H1 (cell line): ENCODE measurements around the gene GNB1L. TPM values are rescaled to one million over a fixed set of nuclear protein-coding genes. Genes with fewer than 3 reads are reported as not detected.

ENCODE experiments used
- CTCF ChIA-PET: fragments of 300-600 bp; sonication (Branson Sonifier 250); formaldehyde crosslinking; loops from one replicate; lab custom pipeline; 2021; ENCODE audit not compliant: partially characterized antibody; lab: Charles Lee
- POLR2A ChIA-PET: fragments of 300-600 bp; sonication (Branson Sonifier 250); formaldehyde crosslinking; loops from one replicate; lab custom pipeline; 2021; ENCODE audit warnings: inconsistent platforms; ENCODE audit not compliant: partially characterized antibody; lab: Charles Lee
- DNase-seq, 2 experiments: peaks; one replicate each; pipeline versions ENCODE4 v3.0.0 to v3.0.0-alpha.2; 2010 to 2022; ENCODE audit warnings: low spot score in 2 of 2, low read depth in 1 of 2, mixed read lengths in 1 of 2
- FAIRE-seq: peaks from 2 replicates; lab custom pipeline; 2011; peaks lifted over from hg19 to GRCh38; lab: Jason Lieb, UNC
- H2AFZ ChIP-seq: 2 replicates; pipeline ENCODE4 v1.8.1; 2012; ENCODE audit warnings: low read length, inconsistent platforms
- H2AK5ac ChIP-seq: 2 replicates; pipeline ENCODE4 v1.6.1; 2013; ENCODE audit warnings: low read depth, low read length
- H2BK120ac ChIP-seq: replicated peaks from 2 replicates; pipeline ENCODE3; 2013; ENCODE audit warnings: low read depth, low read length, inconsistent platforms
- H2BK12ac ChIP-seq: 2 replicates; pipeline ENCODE4 v1.6.1; 2013; ENCODE audit warnings: low read depth, low read length
- H2BK15ac ChIP-seq: 2 replicates; pipeline ENCODE4 v1.6.1; 2013; ENCODE audit warnings: low read length
- H2BK20ac ChIP-seq: 2 replicates; pipeline ENCODE4 v1.6.1; 2013; ENCODE audit warnings: low read length
- H2BK5ac ChIP-seq: 2 replicates; pipeline ENCODE4 v1.6.1; 2013; ENCODE audit warnings: low read depth, low read length
- H3K14ac ChIP-seq: 2 replicates; pipeline ENCODE4 v1.6.1; 2013; ENCODE audit warnings: inconsistent platforms; ENCODE audit not compliant: insufficient read length
- H3K18ac ChIP-seq: 2 replicates; pipeline ENCODE4 v1.6.1; 2013; ENCODE audit warnings: low read length; ENCODE audit errors: extremely low read depth
- H3K23ac ChIP-seq: 2 replicates; pipeline ENCODE4 v1.6.1; 2013; ENCODE audit warnings: inconsistent platforms; ENCODE audit not compliant: insufficient read length
- H3K23me2 ChIP-seq: 2 replicates; pipeline ENCODE4 v1.6.1; 2013; ENCODE audit warnings: low read depth, low read length
- H3K27ac ChIP-seq: 2 replicates; pipeline ENCODE4 v1.6.1; 2011; ENCODE audit warnings: low read depth, low read length, inconsistent platforms
- H3K27me3 ChIP-seq, 4 experiments: replicated peaks in 1 of 4; 1 replicate in 1 of 4; 2 replicates in 3 of 4; pipeline versions ENCODE4 v1.6.1 to v1.8.1; 2011 to 2013; ENCODE audit warnings: low read length in 3 of 4, mild to moderate bottlenecking in 3 of 4, inconsistent platforms in 2 of 4, mixed read lengths in 2 of 4, moderate library complexity in 1 of 4; ENCODE audit not compliant: control insufficient read depth in 3 of 4, insufficient read depth in 3 of 4; ENCODE audit errors: extremely low read depth in 1 of 4
- H3K36me3 ChIP-seq, 4 experiments: 2 replicates each; pipeline versions ENCODE4 v1.6.1 to v1.8.1; 2011 to 2013; ENCODE audit warnings: mild to moderate bottlenecking in 4 of 4, low read length in 3 of 4, moderate library complexity in 2 of 4, control low read depth in 1 of 4, inconsistent platforms in 1 of 4; ENCODE audit not compliant: insufficient read depth in 4 of 4, control insufficient read depth in 2 of 4
- H3K4ac ChIP-seq: replicated peaks from 2 replicates; pipeline ENCODE3; 2013; ENCODE audit warnings: low read length, low read depth, mixed read lengths, inconsistent platforms; ENCODE audit not compliant: insufficient read length
- H3K4me1 ChIP-seq, 4 experiments: replicated peaks in 1 of 4; 1 replicate in 1 of 4; 2 replicates in 3 of 4; pipeline versions ENCODE4 v1.6.1 to v1.8.1; 2011 to 2013; ENCODE audit warnings: low read length in 3 of 4, inconsistent platforms in 2 of 4, mixed read lengths in 1 of 4; ENCODE audit not compliant: insufficient read depth in 4 of 4, control insufficient read depth in 3 of 4
- H3K4me2 ChIP-seq, 2 experiments: 2 replicates each; pipeline versions ENCODE4 v1.6.1 to v1.8.1; 2011 to 2013; ENCODE audit warnings: low read depth in 2 of 2, low read length in 2 of 2, control low read depth in 1 of 2, inconsistent platforms in 1 of 2, mild to moderate bottlenecking in 1 of 2; ENCODE audit not compliant: insufficient read depth in 1 of 2
- H3K4me3 ChIP-seq, 4 experiments: fragments of 200-600, 300-600 bp in 1 of 4; sonication (generic), shearing (Covaris generic), sonication (Bioruptor Twin) in 1 of 4; 2 replicates each; pipeline versions ENCODE4 v1.5.1 to v1.8.1; 2011 to 2016; ENCODE audit warnings: low read length in 4 of 4, low read depth in 3 of 4, control low read depth in 2 of 4, inconsistent platforms in 2 of 4, mild to moderate bottlenecking in 2 of 4, mixed read lengths in 1 of 4, moderate library complexity in 1 of 4; ENCODE audit not compliant: insufficient read depth in 2 of 4; ENCODE audit errors: extremely low read depth in 1 of 4
- H3K56ac ChIP-seq: replicated peaks from 2 replicates; pipeline ENCODE3; 2013; ENCODE audit warnings: low read depth, mild to moderate bottlenecking, mixed read lengths, low read length, inconsistent platforms; ENCODE audit not compliant: insufficient read length
- H3K79me1 ChIP-seq: 2 replicates; pipeline ENCODE4 v1.6.1; 2013; ENCODE audit warnings: low read depth, low read length, control low read depth
- H3K79me2 ChIP-seq, 2 experiments: 2 replicates each; pipeline versions ENCODE4 v1.6.1 to v1.8.1; 2012 to 2013; ENCODE audit warnings: low read length in 2 of 2, mild to moderate bottlenecking in 2 of 2, inconsistent platforms in 1 of 2; ENCODE audit not compliant: insufficient read depth in 2 of 2, control insufficient read depth in 1 of 2
- H3K9ac ChIP-seq, 4 experiments: replicated peaks in 1 of 4; 1 replicate in 1 of 4; 2 replicates in 3 of 4; pipeline versions ENCODE4 v1.6.1 to v1.8.1; 2011 to 2013; ENCODE audit warnings: low read depth in 3 of 4, low read length in 3 of 4, control low read depth in 2 of 4, mild to moderate bottlenecking in 2 of 4, moderate library complexity in 2 of 4, inconsistent platforms in 1 of 4; ENCODE audit errors: extremely low read depth in 1 of 4
- H3K9me3 ChIP-seq, 2 experiments: 2 replicates each; pipeline versions ENCODE4 v1.6.1 to v1.8.1; 2012 to 2013; ENCODE audit warnings: mild to moderate bottlenecking in 2 of 2, moderate library complexity in 2 of 2, control low read depth in 1 of 2, inconsistent platforms in 1 of 2, low read depth in 1 of 2, low read length in 1 of 2, mixed read lengths in 1 of 2; ENCODE audit not compliant: insufficient read depth in 2 of 2
- H4K20me1 ChIP-seq, 2 experiments: replicated peaks in 1 of 2; 2 replicates each; pipeline versions ENCODE3 to v1.8.1; 2011 to 2013; ENCODE audit warnings: inconsistent platforms in 2 of 2, low read length in 2 of 2, mild to moderate bottlenecking in 1 of 2; ENCODE audit not compliant: insufficient read depth in 2 of 2, control insufficient read depth in 1 of 2
- H4K5ac ChIP-seq: 2 replicates; pipeline ENCODE4 v1.6.1; 2013; ENCODE audit warnings: low read length, low read depth, mixed read lengths, inconsistent platforms; ENCODE audit not compliant: insufficient read length
- H4K8ac ChIP-seq: 2 replicates; pipeline ENCODE4 v1.8.0; 2013; ENCODE audit warnings: mild to moderate bottlenecking, moderate library complexity, low read length, inconsistent platforms; ENCODE audit not compliant: insufficient read depth; ENCODE audit errors: extremely low read depth
- H4K91ac ChIP-seq: replicated peaks from 2 replicates; pipeline ENCODE3; 2013; ENCODE audit warnings: low read length, mixed read lengths, inconsistent platforms; ENCODE audit not compliant: insufficient read length
- BCL11A ChIP-seq, 2 experiments: IDR thresholded peaks; one replicate each; pipeline ENCODE4 v1.6.1; 2011; ENCODE audit warnings: low read depth in 2 of 2, low read length in 2 of 2, mild to moderate bottlenecking in 2 of 2
- CHD1 ChIP-seq: IDR thresholded peaks from 2 replicates; pipeline ENCODE4 v1.6.1; 2012; ENCODE audit warnings: low read depth, low read length, improper control_type of control experiment
- KDM5A ChIP-seq: fragments of 200-600 bp; IDR thresholded peaks from 2 replicates; pipeline ENCODE4 v1.7.1; 2012; ENCODE audit warnings: mild to moderate bottlenecking, low read length, inconsistent platforms, mixed read lengths
- NANOG ChIP-seq: IDR thresholded peaks from 2 replicates; pipeline ENCODE4 v1.6.1; 2011; ENCODE audit warnings: low read length, low read depth, mild to moderate bottlenecking, inconsistent platforms; ENCODE audit not compliant: insufficient read depth, poor library complexity, severe bottlenecking
- NRF1 ChIP-seq: IDR thresholded peaks from 2 replicates; pipeline ENCODE4 v1.6.1; 2011; ENCODE audit warnings: mild to moderate bottlenecking, low read depth, low read length, improper control_type of control experiment
- POLR2A ChIP-seq, 2 experiments: IDR thresholded peaks; 1 replicate in 1 of 2; 2 replicates in 1 of 2; pipeline ENCODE4 v1.6.1; 2011; ENCODE audit warnings: low read depth in 2 of 2, low read length in 2 of 2, mild to moderate bottlenecking in 2 of 2; ENCODE audit errors: control extremely low read depth in 1 of 2
- RNF2 ChIP-seq: fragments of 200-900, 300-1000 bp; sonication (generic); IDR thresholded peaks from 2 replicates; pipeline ENCODE4 v1.7.1; 2016; ENCODE audit warnings: borderline replicate concordance, low read depth, mild to moderate bottlenecking, antibody characterized with exemption, low read length; ENCODE audit not compliant: poor library complexity, severe bottlenecking; ENCODE audit errors: missing control alignments
- RXRA ChIP-seq: IDR thresholded peaks from 2 replicates; pipeline ENCODE4 v1.6.1; 2011; ENCODE audit warnings: low read depth, mild to moderate bottlenecking, low read length, moderate library complexity; ENCODE audit not compliant: insufficient read depth
- SRF ChIP-seq: IDR thresholded peaks from 2 replicates; pipeline ENCODE4 v1.6.1; 2011; ENCODE audit warnings: mild to moderate bottlenecking, low read depth, low read length, moderate library complexity
- TAF7 ChIP-seq: optimal IDR thresholded peaks from 2 replicates; pipeline ENCODE3; 2011; ENCODE audit warnings: low read depth, mild to moderate bottlenecking, inconsistent platforms, low read length, moderate library complexity, borderline replicate concordance
- TBP ChIP-seq: IDR thresholded peaks from 2 replicates; pipeline ENCODE4 v1.6.1; 2011; ENCODE audit warnings: low read depth, low read length, improper control_type of control experiment
- ZNF274 ChIP-seq: IDR thresholded peaks from 2 replicates; pipeline ENCODE4 v1.7.0; 2012; ENCODE audit warnings: low read length, borderline replicate concordance; ENCODE audit errors: extremely low read depth
- polyA plus RNA-seq, 7 experiments: library from polyadenylated mRNA; depleted of rRNA in 3 of 7; stranded (reverse) in 5 of 7; unstranded in 2 of 7; fragments of >200 nt in 5 of 7; fragments of 200-250 nt in 2 of 7; gene quantifications; 1 replicate in 5 of 7; 2 replicates in 1 of 7; 4 replicates in 1 of 7; pipeline versions ENCODE4 v1.2.1 to v1.2.3, GENCODE V29; 2011 to 2013; ENCODE audit warnings: missing spikeins in 2 of 7, mixed read lengths in 2 of 7
- total RNA-seq: library from RNA; stranded (reverse); fragmentation: NEBNext Ultra II Directional; extraction: Animal tissue kit (Norgen Biotek cat#: 25700); gene quantifications from 2 replicates; pipeline ENCODE4 v1.2.1, GENCODE V29; 2021
- TF ChIP-seq, protein P1 (sequence below), 3 experiments: IDR thresholded peaks; 1 replicate in 2 of 3; 2 replicates in 1 of 3; pipeline versions ENCODE4 v1.5.1 to v1.6.1; 2011; ENCODE audit warnings: low read length in 3 of 3, mild to moderate bottlenecking in 3 of 3, inconsistent platforms in 2 of 3, low read depth in 1 of 3, moderate library complexity in 1 of 3; ENCODE audit not compliant: insufficient read depth in 1 of 3; ENCODE audit errors: control extremely low read depth in 1 of 3

The GNB1L gene
- total and polyA plus RNA-seq, 2 of the 8 experiments (the other 6 are each of a cell fraction or from before 2014, with no cell fraction given), result 14.0 to 15.6 TPM

DNA sequence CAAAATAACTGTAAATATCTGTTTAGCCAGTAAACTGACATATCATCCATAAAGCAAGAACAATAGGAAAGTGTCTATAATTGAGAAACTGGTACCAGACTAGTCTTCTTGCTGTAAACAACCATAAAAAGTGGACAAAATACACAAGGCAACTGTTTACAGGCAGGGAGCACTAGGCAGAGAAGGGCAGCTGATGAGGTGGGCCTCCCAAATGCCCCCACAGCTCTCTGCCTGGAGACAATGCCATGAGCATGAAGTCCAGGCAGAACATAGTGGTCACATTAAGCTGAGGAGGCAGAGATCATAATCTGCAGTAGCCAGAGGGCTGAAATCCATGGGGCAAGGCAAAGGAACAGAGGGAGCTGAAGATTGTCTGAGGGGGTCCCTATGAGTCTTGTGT, 63.4 kb downstream of the GNB1L start:
- FAIRE-seq, result no peak
- no peak overlapping the region for H3K14ac ChIP-seq
- POLR2A ChIA-PET, result no interaction called here
- no peak for TF ChIP-seq RNF2
- TF ChIP-seq TAF7, result no peak
- TF ChIP-seq SRF, result no peak
- TF ChIP-seq ZNF274, result no peak
- TF ChIP-seq POLR2A (IDR thresholded peaks at IDR 0.05; ENCODE audit: control extremely low read depth in 1 of 2, low read depth in 2 of 2, low read length in 2 of 2), result no peak
- no peak for TF ChIP-seq CHD1
- TF ChIP-seq NANOG, result no peak
- no peak for TF ChIP-seq BCL11A (IDR thresholded peaks at IDR 0.05; ENCODE audit: low read depth in 2 of 2, low read length in 2 of 2)
- no peak for TF ChIP-seq NRF1
- TF ChIP-seq, protein P1, sequence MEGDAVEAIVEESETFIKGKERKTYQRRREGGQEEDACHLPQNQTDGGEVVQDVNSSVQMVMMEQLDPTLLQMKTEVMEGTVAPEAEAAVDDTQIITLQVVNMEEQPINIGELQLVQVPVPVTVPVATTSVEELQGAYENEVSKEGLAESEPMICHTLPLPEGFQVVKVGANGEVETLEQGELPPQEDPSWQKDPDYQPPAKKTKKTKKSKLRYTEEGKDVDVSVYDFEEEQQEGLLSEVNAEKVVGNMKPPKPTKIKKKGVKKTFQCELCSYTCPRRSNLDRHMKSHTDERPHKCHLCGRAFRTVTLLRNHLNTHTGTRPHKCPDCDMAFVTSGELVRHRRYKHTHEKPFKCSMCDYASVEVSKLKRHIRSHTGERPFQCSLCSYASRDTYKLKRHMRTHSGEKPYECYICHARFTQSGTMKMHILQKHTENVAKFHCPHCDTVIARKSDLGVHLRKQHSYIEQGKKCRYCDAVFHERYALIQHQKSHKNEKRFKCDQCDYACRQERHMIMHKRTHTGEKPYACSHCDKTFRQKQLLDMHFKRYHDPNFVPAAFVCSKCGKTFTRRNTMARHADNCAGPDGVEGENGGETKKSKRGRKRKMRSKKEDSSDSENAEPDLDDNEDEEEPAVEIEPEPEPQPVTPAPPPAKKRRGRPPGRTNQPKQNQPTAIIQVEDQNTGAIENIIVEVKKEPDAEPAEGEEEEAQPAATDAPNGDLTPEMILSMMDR (IDR thresholded peaks at IDR 0.05; ENCODE audit: control extremely low read depth in 1 of 3, insufficient read depth in 1 of 3, low read depth in 1 of 3, low read length in 3 of 3), result no peak
- no peak for TF ChIP-seq RXRA
- no peak for TF ChIP-seq TBP
- no peak for TF ChIP-seq KDM5A

More for the DNA sequence above, 63.4 kb downstream of the GNB1L start:
- H3K36me3 ChIP-seq, result no peaks in the 10 kb centered on the region
- H3K27me3 ChIP-seq, result no peaks in the 10 kb centered on the region
- H3K79me1 ChIP-seq, result no peaks in the 10 kb centered on the region
- no peak for DNase-seq
- no peak overlapping the region for H2BK20ac ChIP-seq
- no peak overlapping the region for H3K27ac ChIP-seq
- no peaks in the 10 kb centered on the region for H3K4me1 ChIP-seq
- H2BK120ac ChIP-seq, result no peak overlapping the region
- no peaks in the 10 kb centered on the region for H3K23me2 ChIP-seq
- CTCF ChIA-PET, result interaction anchor here (0.9 to 1.9 kb wide), 5 partner anchors 10 to 119 kb away, joined by 3 to 12 read pairs (median 4); no protein-coding TSS in a partner anchor
- no peak overlapping the region for H2BK5ac ChIP-seq
- no peak overlapping the region for H3K56ac ChIP-seq
- H3K4ac ChIP-seq, result no peak overlapping the region
- no peak overlapping the region for H2BK15ac ChIP-seq
- peaks cover 0 to 7% of the 10 kb centered on the region in 2 experiments for H4K20me1 ChIP-seq
- no peak overlapping the region for H4K5ac ChIP-seq
- no peak overlapping the region for H4K91ac ChIP-seq
- no peak overlapping the region for H3K4me2 ChIP-seq
- H3K23ac ChIP-seq, result no peak overlapping the region
- no peak overlapping the region for H2AFZ ChIP-seq
- H3K4me3 ChIP-seq, result no peak overlapping the region
- H3K9me3 ChIP-seq, result no peaks in the 10 kb centered on the region
- H2AK5ac ChIP-seq, result no peak overlapping the region
- H4K8ac ChIP-seq, result no peak overlapping the region
- H2BK12ac ChIP-seq, result no peak overlapping the region
- H3K9ac ChIP-seq, result no peak overlapping the region
- no peak overlapping the region for H3K18ac ChIP-seq
- no peaks in the 10 kb centered on the region for H3K79me2 ChIP-seq
